Pericardium fibroblast (primary cell): ENCODE results near the gene RNF113A. TPM values are rescaled to one million over a fixed set of nuclear protein-coding genes. Genes with fewer than 3 reads are reported as not detected.

ENCODE experiments used
- total RNA-seq: library from RNA; depleted of rRNA; stranded (reverse); fragments of >200 nt; gene quantifications from 2 replicates; pipeline ENCODE4 v1.2.3, GENCODE V29; 2015

RNF113A gene
- 12.8 and 15.3 TPM in 2 replicates for total RNA-seq

DNA sequence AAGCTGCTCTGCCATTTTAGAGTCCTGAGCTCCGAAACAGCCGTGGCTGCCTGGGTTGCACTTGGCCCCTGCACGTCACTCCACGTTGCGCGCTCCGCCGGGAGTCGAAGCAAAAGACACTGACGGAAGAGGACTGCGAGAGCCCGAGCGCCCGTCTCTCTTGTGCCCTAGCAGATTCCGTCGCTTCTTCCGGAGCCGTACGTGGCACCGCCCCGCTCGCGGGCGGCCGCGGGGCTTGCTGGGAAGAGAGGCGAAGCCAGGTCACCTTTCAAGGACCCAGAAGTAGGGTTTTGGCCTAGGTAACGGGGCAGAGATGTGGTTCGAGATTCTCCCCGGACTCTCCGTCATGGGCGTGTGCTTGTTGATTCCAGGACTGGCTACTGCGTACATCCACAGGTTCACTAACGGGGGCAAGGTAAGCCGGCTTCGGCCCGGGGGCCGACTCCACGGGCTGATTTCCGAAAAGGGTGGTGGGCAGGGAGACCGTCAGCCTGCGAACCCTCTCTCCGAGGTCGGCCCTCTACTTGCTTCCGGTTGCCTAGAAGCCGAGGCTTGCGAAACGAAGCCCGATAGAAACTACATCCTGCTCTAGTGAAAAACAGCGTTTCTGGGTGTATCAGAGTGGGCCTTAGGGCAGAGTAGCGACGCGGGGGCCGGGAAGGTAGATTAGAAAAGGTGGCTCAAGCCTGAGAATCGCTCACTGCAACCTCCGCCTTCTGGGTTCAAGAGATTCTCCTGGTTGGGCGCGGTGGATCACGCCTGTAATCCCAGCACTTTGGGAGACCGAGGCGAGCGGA, at the start of gene RNF113A, which contains the start of gene NDUFA1:
Gene RNF113A (minus strand): TSS at position 135 of the 797 bp plus-strand sequence. CDS start 120 bp downstream, at position 15.
Gene NDUFA1 (plus strand): TSS at position 234 of the 797 bp plus-strand sequence. CDS start 80 bp downstream, at position 314.

DNA sequence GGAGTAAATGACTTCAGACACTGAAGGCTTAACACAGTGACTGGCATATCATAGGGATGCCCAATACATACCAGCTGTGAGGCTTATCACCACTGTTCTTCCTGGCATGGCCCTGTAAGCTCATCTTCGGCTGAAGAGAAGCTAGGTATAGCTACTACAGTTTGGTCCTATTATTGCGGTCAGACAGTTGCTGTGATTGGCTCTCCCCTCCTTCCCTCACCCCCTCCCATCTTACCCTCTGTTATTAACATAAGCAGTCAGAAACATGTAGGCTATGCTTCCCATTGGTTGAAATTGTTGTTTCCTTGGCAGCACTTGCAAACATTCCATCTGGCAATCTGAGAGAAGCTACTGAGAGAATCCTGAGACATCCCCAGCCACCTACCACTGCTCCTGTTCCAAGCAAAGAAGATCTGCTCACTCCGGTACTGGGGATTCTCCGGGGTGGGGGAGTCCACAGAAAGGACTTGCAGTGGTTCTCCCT, 24.4 kb upstream of the RNF113A start, which contains the start of gene AKAP14:
Gene AKAP14 (plus strand): TSS at position 51 of the 484 bp plus-strand sequence. CDS start 7,331 bp downstream, outside the sequence.

DNA sequence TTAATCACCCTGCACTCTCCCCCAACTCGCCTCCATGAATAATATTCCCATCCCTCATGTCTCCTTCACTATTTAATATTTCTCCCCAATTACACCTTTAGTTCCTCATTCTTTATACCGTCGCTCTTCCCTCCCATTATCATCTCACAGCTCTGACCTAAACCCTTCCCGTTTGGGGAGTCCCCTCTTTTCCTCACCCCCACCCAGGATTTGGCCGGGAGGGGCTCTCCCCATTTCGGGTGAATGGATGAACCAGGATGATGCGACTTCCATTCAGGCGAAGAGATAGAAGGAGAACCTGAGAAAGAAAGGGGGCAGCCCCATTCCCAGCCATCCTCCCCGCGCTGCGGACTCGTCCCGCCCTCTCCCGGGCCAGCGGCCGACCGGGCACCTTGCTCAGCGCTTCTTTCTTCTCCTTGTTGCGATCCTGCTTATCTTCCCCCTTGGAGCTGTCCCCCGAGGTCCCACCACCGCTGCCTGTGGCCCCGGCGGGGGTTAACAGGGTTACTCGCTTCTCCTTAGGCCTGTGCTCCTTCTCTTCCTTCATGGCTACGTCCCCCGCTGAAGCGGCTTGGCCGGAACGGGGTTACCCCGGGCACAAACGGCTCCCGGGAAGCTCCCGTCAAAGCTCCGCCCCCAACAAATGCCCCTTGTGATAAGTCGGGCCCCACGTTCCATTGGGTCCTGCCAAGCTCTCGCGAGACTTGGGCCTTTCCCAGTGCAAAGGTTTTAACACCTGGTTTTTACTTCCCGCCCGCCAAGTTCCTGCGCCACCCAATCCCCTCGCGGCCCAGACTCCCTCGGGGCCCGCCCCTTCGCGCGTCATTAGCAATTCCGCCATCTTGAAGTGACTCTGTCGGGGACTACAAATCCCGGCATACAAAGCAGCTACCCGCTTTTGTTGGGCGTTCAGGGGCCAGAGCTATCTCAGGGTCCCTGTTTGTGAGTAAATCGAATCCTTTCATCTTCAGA, 18.9 kb downstream of the RNF113A start, which contains the start of gene UPF3B:
Gene UPF3B (minus strand): TSS at position 582 of the 972 bp plus-strand sequence. CDS start 35 bp downstream, at position 547.

Other genes with a start within 250 kb of the RNF113A start
- gene SEPTIN6, start 178.6 kb downstream of the RNF113A start, total RNA-seq: 16.6 and 17.1 TPM in 2 replicates
- gene SOWAHD, start 113.1 kb downstream of the RNF113A start, total RNA-seq: 0.70 TPM in 1 of 2 replicates, not detected in the other
- gene RPL39, start 80.1 kb downstream of the RNF113A start, total RNA-seq: 7,732 and 11,798 TPM in 2 replicates
- 1.3 and 4.7 TPM in 2 replicates for gene UPF3B, start 18.8 kb downstream of the RNF113A start, total RNA-seq
- 50.7 and 77.3 TPM in 2 replicates for gene NDUFA1, start 99 bp upstream of the RNF113A start, total RNA-seq
- not detected in 2 replicates for gene AKAP14, start 24.2 kb upstream of the RNF113A start, total RNA-seq
- 3.6 and 4.0 TPM in 2 replicates for gene NKAP, start 72.0 kb upstream of the RNF113A start, total RNA-seq
- gene RHOXF2B, start 206.0 kb upstream of the RNF113A start, total RNA-seq: under 0.01 TPM in 1 of 2 replicates, not detected in the other
- gene RHOXF1, start 244.2 kb upstream of the RNF113A start, total RNA-seq: not detected in 2 replicates